Measurements from ENCODE around the gene TNS1.

Gene TNS1

GRCh38 chr2:217993138-217993537 is 9.7 kb downstream of the TNS1 start:
- Histone ChIP-seq H3K27me3 (ENCODE audit: low read depth, low read length) (no peaks in the 10 kb centered on the region), H3K27ac (ENCODE audit: low read length) (no peak overlapping the region), H3K36me3 (ENCODE audit: control insufficient read depth in 1 of 2, insufficient read depth in 2 of 2, low read length in 2 of 2) (no peaks in the 10 kb centered on the region), H3K4me1 (ENCODE audit: control insufficient read depth in 1 of 2, insufficient read depth in 2 of 2, low read length in 2 of 2) (peaks cover 2 to 21% of the 10 kb centered on the region in 2 donors), H3K4me3 (ENCODE audit: low read depth in 1 of 2, low read length in 2 of 2) (no peak overlapping the region), H3K9me3 (ENCODE audit: control insufficient read depth in 1 of 2, low read length in 2 of 2) (no peaks in the 10 kb centered on the region)

GRCh38 chr2:217992061-217992460 is 10.7 kb downstream of the TNS1 start:
- H3K36me3 ChIP-seq (ENCODE audit: control insufficient read depth in 1 of 2, insufficient read depth in 2 of 2, low read length in 2 of 2), result no peaks in the 10 kb centered on the region
- no peak overlapping the region for H3K4me3 ChIP-seq (ENCODE audit: low read depth in 1 of 2, low read length in 2 of 2)
- no peaks in the 10 kb centered on the region for H3K27me3 ChIP-seq (ENCODE audit: low read depth, low read length)
- no peak overlapping the region for H3K27ac ChIP-seq (ENCODE audit: low read length)
- no peaks in the 10 kb centered on the region for H3K9me3 ChIP-seq (ENCODE audit: control insufficient read depth in 1 of 2, low read length in 2 of 2)
- peaks cover 4 to 23% of the 10 kb centered on the region in 2 donors for H3K4me1 ChIP-seq (ENCODE audit: control insufficient read depth in 1 of 2, insufficient read depth in 2 of 2, low read length in 2 of 2)

GRCh38 chr2:217990791-217991465 is 11.9 kb downstream of the TNS1 start:
- H3K4me3 ChIP-seq (ENCODE audit: low read depth in 1 of 2, low read length in 2 of 2), result no peak overlapping the region
- no peaks in the 10 kb centered on the region for H3K27me3 ChIP-seq (ENCODE audit: low read depth, low read length)
- H3K36me3 ChIP-seq (ENCODE audit: control insufficient read depth in 1 of 2, insufficient read depth in 2 of 2, low read length in 2 of 2), result no peaks in the 10 kb centered on the region
- H3K9me3 ChIP-seq (ENCODE audit: control insufficient read depth in 1 of 2, low read length in 2 of 2), result no peaks in the 10 kb centered on the region
- H3K4me1 ChIP-seq (ENCODE audit: control insufficient read depth in 1 of 2, insufficient read depth in 2 of 2, low read length in 2 of 2), result peaks cover 4 to 17% of the 10 kb centered on the region in 2 donors
- H3K27ac ChIP-seq (ENCODE audit: low read length), result no peak overlapping the region

- H3K4me1 ChIP-seq (ENCODE audit: control insufficient read depth in 1 of 2, insufficient read depth in 2 of 2, low read length in 2 of 2), result peaks cover 4 to 12% of the 10 kb centered on the region in 2 donors
Measured at GRCh38 chr2:217990389-217990788, 12.4 kb downstream of the TNS1 start.

GRCh38 chr2:217989221-217989948 is 13.4 kb downstream of the TNS1 start:
- H3K27ac ChIP-seq (ENCODE audit: low read length), result no peak overlapping the region
- H3K9me3 ChIP-seq (ENCODE audit: control insufficient read depth in 1 of 2, low read length in 2 of 2), result no peaks in the 10 kb centered on the region
- H3K36me3 ChIP-seq (ENCODE audit: control insufficient read depth in 1 of 2, insufficient read depth in 2 of 2, low read length in 2 of 2), result no peaks in the 10 kb centered on the region
- no peak overlapping the region for H3K4me3 ChIP-seq (ENCODE audit: low read depth in 1 of 2, low read length in 2 of 2)
- peaks cover 4 to 10% of the 10 kb centered on the region in 2 donors for H3K4me1 ChIP-seq (ENCODE audit: control insufficient read depth in 1 of 2, insufficient read depth in 2 of 2, low read length in 2 of 2)
- H3K27me3 ChIP-seq (ENCODE audit: low read depth, low read length), result no peaks in the 10 kb centered on the region

More at GRCh38 chr2:217990389-217990788, 12.4 kb downstream of the TNS1 start:
- Histone ChIP-seq H3K4me3 (ENCODE audit: low read depth in 1 of 2, low read length in 2 of 2) (no peak overlapping the region), H3K36me3 (ENCODE audit: control insufficient read depth in 1 of 2, insufficient read depth in 2 of 2, low read length in 2 of 2) (no peaks in the 10 kb centered on the region), H3K9me3 (ENCODE audit: control insufficient read depth in 1 of 2, low read length in 2 of 2) (no peaks in the 10 kb centered on the region), H3K27me3 (ENCODE audit: low read depth, low read length) (no peaks in the 10 kb centered on the region), H3K27ac (ENCODE audit: low read length) (no peak overlapping the region)

- Histone ChIP-seq H3K27me3 (ENCODE audit: low read depth, low read length) (no peaks in the 10 kb centered on the region), H3K9me3 (ENCODE audit: control insufficient read depth in 1 of 2, low read length in 2 of 2) (no peaks in the 10 kb centered on the region), H3K27ac (ENCODE audit: low read length) (no peak overlapping the region), H3K4me3 (ENCODE audit: low read depth in 1 of 2, low read length in 2 of 2) (no peak overlapping the region), H3K4me1 (ENCODE audit: control insufficient read depth in 1 of 2, insufficient read depth in 2 of 2, low read length in 2 of 2) (peaks cover 4 to 10% of the 10 kb centered on the region in 2 donors), H3K36me3 (ENCODE audit: control insufficient read depth in 1 of 2, insufficient read depth in 2 of 2, low read length in 2 of 2) (no peaks in the 10 kb centered on the region)
Measured at GRCh38 chr2:217988840-217989204, 14.0 kb downstream of the TNS1 start.

- H3K36me3 ChIP-seq (ENCODE audit: control insufficient read depth in 1 of 2, insufficient read depth in 2 of 2, low read length in 2 of 2), result no peaks in the 10 kb centered on the region
- no peaks in the 10 kb centered on the region for H3K9me3 ChIP-seq (ENCODE audit: control insufficient read depth in 1 of 2, low read length in 2 of 2)
- peaks cover 4 to 10% of the 10 kb centered on the region in 2 donors for H3K4me1 ChIP-seq (ENCODE audit: control insufficient read depth in 1 of 2, insufficient read depth in 2 of 2, low read length in 2 of 2)
- H3K27me3 ChIP-seq (ENCODE audit: low read depth, low read length), result no peaks in the 10 kb centered on the region
- H3K4me3 ChIP-seq (ENCODE audit: low read depth in 1 of 2, low read length in 2 of 2), result peak overlapping the region in 1 of 2 donors; percentile 30
- no peak overlapping the region for H3K27ac ChIP-seq (ENCODE audit: low read length)
Measured at GRCh38 chr2:217988014-217988839, 14.6 kb downstream of the TNS1 start.

- H3K27me3 ChIP-seq (ENCODE audit: low read depth, low read length), result no peaks in the 10 kb centered on the region
- no peaks in the 10 kb centered on the region for H3K9me3 ChIP-seq (ENCODE audit: control insufficient read depth in 1 of 2, low read length in 2 of 2)
- H3K4me1 ChIP-seq (ENCODE audit: control insufficient read depth in 1 of 2, insufficient read depth in 2 of 2, low read length in 2 of 2), result peaks cover 4 to 10% of the 10 kb centered on the region in 2 donors
- H3K27ac ChIP-seq (ENCODE audit: low read length), result no peak overlapping the region
- H3K4me3 ChIP-seq (ENCODE audit: low read depth in 1 of 2, low read length in 2 of 2), result no peak overlapping the region
- H3K36me3 ChIP-seq (ENCODE audit: control insufficient read depth in 1 of 2, insufficient read depth in 2 of 2, low read length in 2 of 2), result no peaks in the 10 kb centered on the region
Measured at GRCh38 chr2:217987391-217987790, 15.4 kb downstream of the TNS1 start.

- H3K4me3 ChIP-seq (ENCODE audit: low read depth in 1 of 2, low read length in 2 of 2), result no peak overlapping the region
- peaks cover 4 to 10% of the 10 kb centered on the region in 2 donors for H3K4me1 ChIP-seq (ENCODE audit: control insufficient read depth in 1 of 2, insufficient read depth in 2 of 2, low read length in 2 of 2)
- no peaks in the 10 kb centered on the region for H3K9me3 ChIP-seq (ENCODE audit: control insufficient read depth in 1 of 2, low read length in 2 of 2)
- no peak overlapping the region for H3K27ac ChIP-seq (ENCODE audit: low read length)
- H3K36me3 ChIP-seq (ENCODE audit: control insufficient read depth in 1 of 2, insufficient read depth in 2 of 2, low read length in 2 of 2), result no peaks in the 10 kb centered on the region
- no peaks in the 10 kb centered on the region for H3K27me3 ChIP-seq (ENCODE audit: low read depth, low read length)
Measured at GRCh38 chr2:217986256-217986961, 16.4 kb downstream of the TNS1 start.

- H3K27me3 ChIP-seq (ENCODE audit: low read depth, low read length), result no peaks in the 10 kb centered on the region
- no peak overlapping the region for H3K4me3 ChIP-seq (ENCODE audit: low read depth in 1 of 2, low read length in 2 of 2)
- peaks cover 13 to 23% of the 10 kb centered on the region in 2 donors for H3K4me1 ChIP-seq (ENCODE audit: control insufficient read depth in 1 of 2, insufficient read depth in 2 of 2, low read length in 2 of 2)
- H3K36me3 ChIP-seq (ENCODE audit: control insufficient read depth in 1 of 2, insufficient read depth in 2 of 2, low read length in 2 of 2), result no peaks in the 10 kb centered on the region
- H3K27ac ChIP-seq (ENCODE audit: low read length), result no peak overlapping the region
- H3K9me3 ChIP-seq (ENCODE audit: control insufficient read depth in 1 of 2, low read length in 2 of 2), result no peaks in the 10 kb centered on the region
Measured at GRCh38 chr2:217983276-217984233, 19.2 kb downstream of the TNS1 start.

Data from muscle layer of duodenum (tissue), 2 donors.